MM.1S (cell line): ENCODE results near the gene ATG10.
A peak's percentile ranks its signal among the peaks of the same experiment; 100 is the strongest.

ENCODE experiments used
- DNase-seq: peaks from one replicate; pipeline ENCODE4 v3.0.0-alpha.2; 2015
- H2AFZ ChIP-seq: fragments of 300-600 bp; sonication (generic); 2 replicates; pipeline ENCODE4 v1.6.0; 2016; ENCODE audit warnings: antibody characterized with exemption, low read length
- H3F3A ChIP-seq: fragments of 300-600 bp; sonication (generic); 2 replicates; pipeline ENCODE4 v1.6.1; 2016; ENCODE audit warnings: mild to moderate bottlenecking, antibody characterized with exemption, low read length, moderate library complexity, mixed read lengths; ENCODE audit not compliant: insufficient read depth
- H3K27ac ChIP-seq: fragments of 300-600 bp; sonication (generic); 2 replicates; pipeline ENCODE4 v1.5.1; 2016; ENCODE audit warnings: mild to moderate bottlenecking, low read length
- H3K27me3 ChIP-seq: fragments of 300-600 bp; sonication (generic); replicated peaks from 2 replicates; pipeline ENCODE4 v1.6.0; 2016; ENCODE audit warnings: low read length; ENCODE audit not compliant: insufficient read depth
- H3K36me3 ChIP-seq: fragments of 300-600 bp; sonication (generic); replicated peaks from 2 replicates; pipeline ENCODE4 v1.6.1; 2016; ENCODE audit warnings: mild to moderate bottlenecking, low read length, mixed read lengths; ENCODE audit not compliant: insufficient read depth
- H3K4me1 ChIP-seq: fragments of 300-600 bp; sonication (generic); 2 replicates; pipeline ENCODE4 v1.6.1; 2016; ENCODE audit warnings: low read length, mixed read lengths
- H3K4me2 ChIP-seq: fragments of 300-600 bp; sonication (generic); 2 replicates; pipeline ENCODE4 v1.6.0; 2016; ENCODE audit warnings: low read depth, low read length
- H3K4me3 ChIP-seq: fragments of 300-600 bp; sonication (generic); 2 replicates; pipeline ENCODE4 v1.5.1; 2016; ENCODE audit warnings: low read length, mixed read lengths
- H3K79me2 ChIP-seq: fragments of 300-600 bp; sonication (generic); 2 replicates; pipeline ENCODE4 v1.6.1; 2016; ENCODE audit warnings: mixed run types, low read length, mixed read lengths
- H3K9ac ChIP-seq: fragments of 300-600 bp; sonication (generic); 2 replicates; pipeline ENCODE4 v1.6.1; 2016; ENCODE audit warnings: low read length, mixed read lengths
- H3K9me2 ChIP-seq: fragments of 300-600 bp; sonication (generic); replicated peaks from 2 replicates; pipeline ENCODE4 v1.6.1; 2016; ENCODE audit warnings: mild to moderate bottlenecking, low read length, mixed read lengths; ENCODE audit not compliant: insufficient read depth
- H3K9me3 ChIP-seq: fragments of 300-600 bp; sonication (generic); replicated peaks from 2 replicates; pipeline ENCODE4 v1.6.1; 2016; ENCODE audit warnings: mild to moderate bottlenecking, low read length, mixed read lengths; ENCODE audit not compliant: insufficient read depth
- H4K20me1 ChIP-seq: fragments of 300-600 bp; sonication (generic); 2 replicates; pipeline ENCODE4 v1.6.1; 2016; ENCODE audit warnings: mild to moderate bottlenecking, low read length, moderate library complexity, mixed read lengths; ENCODE audit not compliant: insufficient read depth
- CTCF ChIP-seq: fragments of 300-600 bp; sonication (generic); IDR thresholded peaks from 2 replicates; pipeline ENCODE4 v1.5.1; 2016; ENCODE audit warnings: antibody characterized with exemption, low read length, mixed read lengths
- EZH2 ChIP-seq: fragments of 300-600 bp; sonication (generic); optimal IDR thresholded peaks from 2 replicates; pipeline ENCODE3; 2017; ENCODE audit warnings: low read depth, mild to moderate bottlenecking, antibody characterized with exemption, low read length, mixed read lengths
- EZH2phosphoT487 ChIP-seq: fragments of 300-600 bp; sonication (generic); IDR thresholded peaks from 2 replicates; pipeline ENCODE4 v1.6.1; 2018; ENCODE audit warnings: antibody characterized with exemption, low read length

Gene ATG10

GRCh38 chr5:82169892-82170291 is 198.1 kb downstream of the ATG10 start:
- Histone ChIP-seq H4K20me1 (no peaks in the 10 kb centered on the region), H3K79me2 (no peaks in the 10 kb centered on the region), H2AFZ (no peak overlapping the region), H3K36me3 (no peaks in the 10 kb centered on the region), H3K4me2 (no peak overlapping the region), H3K9me2 (no peaks in the 10 kb centered on the region), H3F3A (peaks cover 7% of the 10 kb centered on the region), H3K9ac (no peak overlapping the region), H3K27ac (no peak overlapping the region), H3K27me3 (no peaks in the 10 kb centered on the region), H3K4me3 (no peak overlapping the region), H3K9me3 (no peaks in the 10 kb centered on the region), H3K4me1 (peaks cover 27% of the 10 kb centered on the region)
- DNase-seq = no peak
- TF ChIP-seq EZH2 = no peak
- TF ChIP-seq EZH2phosphoT487 = no peak
- no peak for TF ChIP-seq CTCF

GRCh38 chr5:82174128-82174918 is 202.5 kb downstream of the ATG10 start:
- peak; percentile 92 for DNase-seq
- TF ChIP-seq CTCF (peak; percentile 92), EZH2phosphoT487 (no peak)
- Histone ChIP-seq H3K27ac (peak overlapping the region; percentile 94), H3K27me3 (no peaks in the 10 kb centered on the region), H4K20me1 (no peaks in the 10 kb centered on the region), H3K4me2 (peak overlapping the region; percentile 57), H3K79me2 (no peaks in the 10 kb centered on the region), H3K9me2 (no peaks in the 10 kb centered on the region), H2AFZ (no peak overlapping the region), H3K9ac (peak overlapping the region; percentile 72), H3F3A (peaks cover 8% of the 10 kb centered on the region), H3K4me1 (peaks cover 25% of the 10 kb centered on the region), H3K4me3 (peak overlapping the region; percentile 27; the same call in 1 of the 2 replicates), H3K9me3 (no peaks in the 10 kb centered on the region), H3K36me3 (no peaks in the 10 kb centered on the region)

- no peak for DNase-seq
- Histone ChIP-seq H3K36me3 (no peaks in the 10 kb centered on the region), H3K9ac (peak overlapping the region; percentile 72), H3K4me2 (peak overlapping the region; percentile 57), H3K27ac (peak overlapping the region; percentile 94), H3K27me3 (no peaks in the 10 kb centered on the region), H3K4me1 (peaks cover 25% of the 10 kb centered on the region), H3K9me3 (no peaks in the 10 kb centered on the region), H3K4me3 (no peak overlapping the region), H3K9me2 (no peaks in the 10 kb centered on the region), H3K79me2 (no peaks in the 10 kb centered on the region), H2AFZ (no peak overlapping the region), H3F3A (peaks cover 8% of the 10 kb centered on the region), H4K20me1 (no peaks in the 10 kb centered on the region)
- TF ChIP-seq EZH2 (no peak), CTCF (no peak), EZH2phosphoT487 (no peak)
Observed at GRCh38 chr5:82174919-82175219, 203.0 kb downstream of the ATG10 start.
